GM12872 (cell line): ENCODE data around the gene SKAP2.

ENCODE experiments used
- TF ChIP-seq, protein P1 (sequence below): IDR thresholded peaks from 3 replicates; pipeline ENCODE4 v1.5.1; 2011; ENCODE audit warnings: low read depth, mild to moderate bottlenecking, low read length, moderate library complexity; ENCODE audit not compliant: insufficient read depth

Gene SKAP2

DNA sequence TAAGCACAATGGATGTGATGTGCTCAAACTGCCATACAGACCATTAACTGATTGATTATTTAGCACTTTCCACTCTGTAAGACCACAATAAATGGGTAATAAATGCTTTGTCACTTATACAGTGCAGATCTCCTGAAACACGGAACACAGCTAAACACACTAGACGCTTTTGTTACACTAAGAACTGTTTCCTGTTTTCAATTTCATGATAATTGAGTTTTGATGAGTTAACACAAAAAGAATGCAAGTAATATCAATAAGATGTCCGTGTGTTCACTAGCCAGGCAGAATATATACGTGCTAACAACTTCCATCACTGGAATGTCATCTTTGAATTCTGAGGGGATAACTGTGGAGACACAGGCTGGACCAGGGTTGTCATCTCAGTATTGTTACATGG is 178.8 kb downstream of the SKAP2 start:
- TF ChIP-seq, protein P1, sequence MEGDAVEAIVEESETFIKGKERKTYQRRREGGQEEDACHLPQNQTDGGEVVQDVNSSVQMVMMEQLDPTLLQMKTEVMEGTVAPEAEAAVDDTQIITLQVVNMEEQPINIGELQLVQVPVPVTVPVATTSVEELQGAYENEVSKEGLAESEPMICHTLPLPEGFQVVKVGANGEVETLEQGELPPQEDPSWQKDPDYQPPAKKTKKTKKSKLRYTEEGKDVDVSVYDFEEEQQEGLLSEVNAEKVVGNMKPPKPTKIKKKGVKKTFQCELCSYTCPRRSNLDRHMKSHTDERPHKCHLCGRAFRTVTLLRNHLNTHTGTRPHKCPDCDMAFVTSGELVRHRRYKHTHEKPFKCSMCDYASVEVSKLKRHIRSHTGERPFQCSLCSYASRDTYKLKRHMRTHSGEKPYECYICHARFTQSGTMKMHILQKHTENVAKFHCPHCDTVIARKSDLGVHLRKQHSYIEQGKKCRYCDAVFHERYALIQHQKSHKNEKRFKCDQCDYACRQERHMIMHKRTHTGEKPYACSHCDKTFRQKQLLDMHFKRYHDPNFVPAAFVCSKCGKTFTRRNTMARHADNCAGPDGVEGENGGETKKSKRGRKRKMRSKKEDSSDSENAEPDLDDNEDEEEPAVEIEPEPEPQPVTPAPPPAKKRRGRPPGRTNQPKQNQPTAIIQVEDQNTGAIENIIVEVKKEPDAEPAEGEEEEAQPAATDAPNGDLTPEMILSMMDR, result no peak

DNA sequence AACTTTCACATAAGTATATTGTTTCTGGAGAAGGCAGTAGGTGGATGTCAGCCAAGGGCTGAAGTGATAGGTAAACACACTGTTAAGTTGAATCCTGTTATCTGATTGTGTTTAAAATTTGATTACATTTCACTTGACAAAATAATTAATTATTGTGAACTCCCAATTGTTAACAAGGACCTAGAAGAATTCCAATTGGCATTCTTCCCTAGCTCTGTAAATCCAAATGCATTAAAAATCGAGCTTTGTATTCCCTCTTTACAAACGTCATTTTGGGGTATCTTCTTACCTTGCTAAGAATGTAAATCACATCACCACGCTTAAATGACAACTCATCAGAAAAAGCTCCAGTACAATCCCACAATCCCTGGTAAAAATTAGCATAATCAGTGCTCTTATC is 179.9 kb downstream of the SKAP2 start:
- TF ChIP-seq, protein P1, result no peak

DNA sequence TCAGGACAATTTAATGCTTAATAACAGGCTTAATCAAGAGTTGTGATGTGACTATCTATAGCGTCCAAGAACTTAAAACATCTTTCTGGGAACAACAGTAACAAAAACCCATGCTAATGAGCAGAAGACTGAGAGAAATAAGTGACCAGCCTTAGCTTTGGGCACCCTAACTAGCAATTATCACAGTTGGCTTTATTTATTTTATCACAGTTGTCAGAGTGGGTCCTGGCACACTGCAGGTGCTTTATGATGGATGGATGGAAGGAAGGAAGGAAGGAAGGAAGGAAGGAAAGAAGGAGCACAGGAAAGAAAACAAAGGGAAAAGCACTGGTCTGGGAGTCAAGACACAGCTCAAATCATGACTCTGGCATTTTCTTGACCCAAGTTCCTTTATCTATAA is 181.1 kb downstream of the SKAP2 start:
- TF ChIP-seq, protein P1, result no peak

DNA sequence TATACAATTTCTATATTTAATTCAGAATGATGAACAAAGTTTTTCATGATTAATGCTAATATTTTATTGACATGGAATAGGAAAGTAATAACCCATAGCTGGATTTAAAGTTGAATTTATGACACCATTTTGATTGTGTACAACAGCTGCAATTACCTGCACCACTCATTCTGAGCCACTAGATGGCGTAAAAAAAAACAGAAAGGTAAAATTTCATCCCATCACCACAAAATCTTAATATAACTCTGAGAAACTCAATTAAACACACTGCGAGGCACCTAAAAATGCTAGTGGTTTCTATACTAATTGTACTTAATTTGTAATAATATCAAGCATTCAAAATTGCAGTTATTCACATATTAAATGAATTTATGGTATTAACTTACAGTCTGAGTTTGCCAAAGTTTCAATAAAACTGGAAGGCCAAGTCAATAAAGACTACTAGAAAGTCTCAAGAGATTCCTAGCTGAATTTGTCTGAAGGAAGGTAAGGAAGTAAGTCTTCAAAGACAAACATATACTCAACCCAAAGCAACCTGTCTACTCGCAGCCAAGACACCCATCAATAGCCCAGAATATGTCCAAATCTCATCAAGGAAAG is 182.5 kb downstream of the SKAP2 start:
- TF ChIP-seq, protein P1, result peak; percentile 66

DNA sequence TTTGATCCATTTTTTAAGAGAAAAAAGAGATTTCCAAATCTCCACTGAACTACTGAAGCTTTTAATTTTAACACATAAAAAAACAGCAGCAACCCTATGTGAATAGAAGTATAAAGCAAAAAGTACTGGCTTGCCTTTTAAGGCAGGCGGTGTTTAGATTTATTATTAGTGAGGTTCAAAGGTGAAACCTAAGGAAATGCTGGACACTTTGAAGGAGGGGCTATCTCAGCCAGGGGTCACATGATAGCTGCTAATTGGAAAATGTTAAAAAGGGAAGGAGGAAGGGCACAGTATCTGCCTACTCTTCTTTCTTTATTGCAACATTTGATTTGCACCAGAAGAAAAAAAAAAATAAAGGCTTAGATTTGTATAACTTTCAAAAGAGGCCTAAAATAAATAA is 183.8 kb downstream of the SKAP2 start:
- TF ChIP-seq, protein P1, result no peak

DNA sequence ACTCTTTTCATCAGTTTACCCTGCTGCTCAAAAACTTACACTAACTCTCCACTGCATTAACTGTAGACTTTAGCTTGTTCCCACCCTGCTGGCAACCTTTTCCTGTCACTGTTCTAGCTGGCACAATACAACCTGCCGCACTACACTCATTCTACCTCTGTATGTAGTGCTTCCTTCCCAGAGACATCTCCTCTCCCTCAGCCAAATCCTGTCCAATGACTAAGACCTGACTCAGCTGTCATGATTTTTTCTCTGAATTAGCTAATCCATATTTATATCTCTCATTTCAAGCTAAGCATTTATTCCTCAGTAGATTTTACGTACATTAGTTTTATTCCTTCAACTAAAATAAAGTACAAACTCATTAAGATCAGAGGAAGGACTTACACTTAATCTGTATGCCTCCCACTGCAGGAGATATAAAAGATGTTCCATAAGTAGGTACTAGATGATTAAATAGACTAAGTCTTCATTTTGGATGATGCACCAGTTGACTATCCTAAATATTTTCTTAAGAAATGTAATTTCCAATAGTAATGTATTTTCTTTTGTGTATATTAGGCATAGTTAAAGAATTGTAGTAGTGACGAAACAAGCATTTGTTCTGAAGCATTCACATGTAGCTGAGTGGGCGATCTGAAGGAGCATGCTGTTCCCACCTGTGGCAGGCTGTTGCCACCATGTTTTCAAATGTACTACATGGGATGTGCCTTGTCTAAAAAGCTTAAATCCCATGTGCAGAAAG is 189.1 kb downstream of the SKAP2 start:
- TF ChIP-seq, protein P1, result no peak

DNA sequence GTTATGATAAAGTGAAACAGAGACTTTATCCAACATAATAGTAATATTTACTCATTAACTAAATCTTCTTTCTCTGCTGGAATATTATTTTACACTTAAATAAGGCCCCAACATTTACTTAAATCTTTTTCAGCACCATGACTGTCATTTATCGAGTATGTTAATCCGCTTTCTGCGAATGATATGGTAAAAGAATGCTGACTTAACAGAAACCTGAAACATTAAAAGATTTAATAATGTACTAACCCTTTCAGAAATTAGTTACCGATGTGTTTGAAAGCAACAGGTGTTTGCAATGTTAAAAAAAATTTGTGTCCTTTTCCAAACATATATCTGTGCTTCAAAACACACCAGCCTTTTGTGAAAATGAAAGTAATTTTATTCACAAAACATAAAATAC is 190.5 kb downstream of the SKAP2 start:
- TF ChIP-seq, protein P1, result no peak
